Upper lobe of left lung (tissue), 4 donors: ENCODE results near the gene LIPC.

Experiments
- CTCF ChIP-seq, 6 experiments: fragments of 450-650 bp in 4 of 6; fragments of 200-600 bp in 2 of 6; sonication (generic) in 2 of 6; IDR thresholded peaks; one replicate each; pipeline ENCODE4 v1.5.1; 2016 to 2019; ENCODE audit warnings: antibody characterized with exemption in 6 of 6
- EP300 ChIP-seq, 4 donors: sonication (generic); formaldehyde crosslinking; IDR thresholded peaks; one replicate each; pipeline ENCODE4 v1.5.1; 2017; ENCODE audit warnings: antibody characterized with exemption in 4 of 4, control low read depth in 2 of 4
- POLR2A ChIP-seq, 4 donors: fragments of 450-650 bp; IDR thresholded peaks; one replicate each; pipeline ENCODE4 v1.5.1; 2016 to 2017; ENCODE audit warnings: antibody characterized with exemption in 4 of 4, mild to moderate bottlenecking in 2 of 4
- POLR2AphosphoS5 ChIP-seq, 2 donors: sonication (generic); formaldehyde crosslinking; IDR thresholded peaks; one replicate each; pipeline ENCODE4 v1.5.1; 2017; ENCODE audit warnings: antibody characterized with exemption in 2 of 2

- no peak for TF ChIP-seq POLR2A (IDR thresholded peaks at IDR 0.05)
- no peak for TF ChIP-seq CTCF (IDR thresholded peaks at IDR 0.05)
- TF ChIP-seq EP300 (IDR thresholded peaks at IDR 0.05): no peak
- no peak for TF ChIP-seq POLR2AphosphoS5 (IDR thresholded peaks at IDR 0.05)
Observed at GRCh38 chr15:58556028-58556361, 124.2 kb downstream of the LIPC start.
